PC-9 (cell line): ENCODE results near the gene CHSY1. TPM values are rescaled to one million over a fixed set of nuclear protein-coding genes. Genes with fewer than 3 reads are reported as not detected.

ENCODE experiments used
- BruUV-seq: library from RNA; stranded (reverse); fragments of 400-500 nt; replicated peaks from 2 replicates; lab custom pipeline; 2021; lab: Mats Ljungman, UMichigan
- CTCF ChIA-PET: fragments of 300-600 bp; sonication (Branson Sonifier 250); formaldehyde crosslinking; loops from one replicate; lab custom pipeline; 2022; ENCODE audit warnings: antibody characterized with exemption; lab: Charles Lee
- POLR2A ChIA-PET: fragments of 300-600 bp; sonication (Branson Sonifier 250); formaldehyde crosslinking; loops from one replicate; lab custom pipeline; 2022; ENCODE audit warnings: antibody characterized with exemption; ENCODE audit not compliant: unreplicated experiment; lab: Charles Lee
- DNase-seq, 2 experiments: peaks; one replicate each; pipeline versions ENCODE4 v3.0.0 to v3.0.0-alpha.2; 2015 to 2022; ENCODE audit warnings: mixed read lengths in 1 of 2
- H2AFZ ChIP-seq: fragments of 200-600 bp; sonication (generic); 2 replicates; pipeline ENCODE4 v1.8.1; 2017; ENCODE audit warnings: antibody characterized with exemption
- H3F3A ChIP-seq: fragments of 200-600 bp; sonication (generic); 2 replicates; pipeline ENCODE4 v1.8.1; 2017; ENCODE audit warnings: antibody characterized with exemption, mild to moderate bottlenecking, low read depth; ENCODE audit not compliant: insufficient read depth
- H3K27ac ChIP-seq: fragments of 200-600 bp; sonication (generic); 2 replicates; pipeline ENCODE4 v1.6.1; 2016; ENCODE audit warnings: mixed run types
- H3K27me3 ChIP-seq: fragments of 200-600 bp; sonication (generic); 2 replicates; pipeline ENCODE4 v1.6.1; 2016; ENCODE audit warnings: low read depth, mixed run types; ENCODE audit not compliant: insufficient read depth
- H3K36me3 ChIP-seq: fragments of 200-600 bp; sonication (generic); 2 replicates; pipeline ENCODE4 v1.6.1; 2016; ENCODE audit warnings: low read depth, mixed run types
- H3K4me1 ChIP-seq: fragments of 200-600 bp; sonication (generic); replicated peaks from 2 replicates; pipeline ENCODE4 v1.6.1; 2016; ENCODE audit warnings: mixed run types; ENCODE audit not compliant: insufficient read depth
- H3K4me2 ChIP-seq: fragments of 200-600 bp; sonication (generic); 2 replicates; pipeline ENCODE4 v1.6.1; 2017; ENCODE audit warnings: mixed run types
- H3K4me3 ChIP-seq: fragments of 200-600 bp; sonication (generic); 2 replicates; pipeline ENCODE4 v1.6.1; 2016; ENCODE audit warnings: mixed run types
- H3K79me2 ChIP-seq: fragments of 200-600 bp; sonication (generic); 2 replicates; pipeline ENCODE4 v1.6.1; 2017; ENCODE audit warnings: low read depth, mixed run types
- H3K9me2 ChIP-seq: fragments of 200-600 bp; sonication (generic); 2 replicates; pipeline ENCODE4 v1.8.1; 2017; ENCODE audit warnings: mild to moderate bottlenecking; ENCODE audit not compliant: insufficient read depth
- H3K9me3 ChIP-seq: fragments of 200-600 bp; sonication (generic); 2 replicates; pipeline ENCODE4 v1.8.1; 2016; ENCODE audit warnings: low read depth; ENCODE audit not compliant: insufficient read depth
- H4K20me1 ChIP-seq: fragments of 200-600 bp; sonication (generic); 2 replicates; pipeline ENCODE4 v1.8.1; 2017; ENCODE audit not compliant: insufficient read depth
- EZH2 ChIP-seq: fragments of 200-600 bp; sonication (generic); IDR thresholded peaks from 2 replicates; pipeline ENCODE4 v1.8.0; 2017; ENCODE audit warnings: antibody characterized with exemption, low read depth
- intact Hi-C: fragments of 100-400 bp; cut with micrococcal nuclease; formaldehyde crosslinking; loops from one replicate; pipeline ENCODE4 v1.10.0; 2022; ENCODE audit not compliant: unreplicated experiment
- total RNA-seq: library from RNA; stranded (reverse); gene quantifications from 2 replicates; pipeline ENCODE4 v1.2.3, GENCODE V29; 2021
- TF ChIP-seq, protein P1 (sequence below): fragments of 200-600 bp; sonication (generic); conservative IDR thresholded peaks from 2 replicates; pipeline ENCODE4 v1.6.1; 2017; ENCODE audit warnings: mixed run types, antibody characterized with exemption, mild to moderate bottlenecking, moderate library complexity

The CHSY1 gene
- total RNA-seq, 1 experiment from 2014 or later = 10.7 TPM

DNA sequence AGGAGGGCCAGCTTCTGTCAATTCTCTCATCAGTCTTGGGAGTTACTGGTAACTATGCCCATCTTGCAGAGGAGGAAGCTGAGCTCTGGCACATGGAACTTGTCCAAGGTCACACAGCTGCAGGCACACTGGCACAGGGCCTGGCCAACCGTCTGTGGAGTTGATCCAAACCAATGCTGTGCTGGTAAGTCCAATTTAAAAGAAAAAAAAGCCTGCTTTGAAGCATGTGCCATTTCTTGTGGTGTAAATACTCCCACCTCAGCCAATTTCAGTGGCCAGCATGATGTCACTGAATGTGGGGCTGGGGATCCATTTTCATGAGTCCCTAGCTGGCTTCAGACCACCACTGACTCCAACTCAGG is 83.4 kb downstream of the CHSY1 start:
- no peaks in the 10 kb centered on the region for H3K9me2 ChIP-seq
- no peak overlapping the region for H3K27ac ChIP-seq
- H3K9me3 ChIP-seq = peaks cover 17% of the 10 kb centered on the region; the same call in 1 of the 2 replicates
- ChIA-PET CTCF (no interaction called here), POLR2A (no interaction called here)
- no peak overlapping the region for H3K4me3 ChIP-seq
- H3K36me3 ChIP-seq = no peaks in the 10 kb centered on the region
- peaks cover 11% of the 10 kb centered on the region; the same call in 1 of the 2 replicates for H3K4me1 ChIP-seq
- no TSS peak for BruUV-seq
- peak overlapping the region; percentile 63; the same call in 1 of the 2 replicates for H3K4me2 ChIP-seq
- TF ChIP-seq EZH2 = no peak
- TF ChIP-seq, protein P1, sequence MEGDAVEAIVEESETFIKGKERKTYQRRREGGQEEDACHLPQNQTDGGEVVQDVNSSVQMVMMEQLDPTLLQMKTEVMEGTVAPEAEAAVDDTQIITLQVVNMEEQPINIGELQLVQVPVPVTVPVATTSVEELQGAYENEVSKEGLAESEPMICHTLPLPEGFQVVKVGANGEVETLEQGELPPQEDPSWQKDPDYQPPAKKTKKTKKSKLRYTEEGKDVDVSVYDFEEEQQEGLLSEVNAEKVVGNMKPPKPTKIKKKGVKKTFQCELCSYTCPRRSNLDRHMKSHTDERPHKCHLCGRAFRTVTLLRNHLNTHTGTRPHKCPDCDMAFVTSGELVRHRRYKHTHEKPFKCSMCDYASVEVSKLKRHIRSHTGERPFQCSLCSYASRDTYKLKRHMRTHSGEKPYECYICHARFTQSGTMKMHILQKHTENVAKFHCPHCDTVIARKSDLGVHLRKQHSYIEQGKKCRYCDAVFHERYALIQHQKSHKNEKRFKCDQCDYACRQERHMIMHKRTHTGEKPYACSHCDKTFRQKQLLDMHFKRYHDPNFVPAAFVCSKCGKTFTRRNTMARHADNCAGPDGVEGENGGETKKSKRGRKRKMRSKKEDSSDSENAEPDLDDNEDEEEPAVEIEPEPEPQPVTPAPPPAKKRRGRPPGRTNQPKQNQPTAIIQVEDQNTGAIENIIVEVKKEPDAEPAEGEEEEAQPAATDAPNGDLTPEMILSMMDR = no peak
- H3F3A ChIP-seq = peaks cover 8% of the 10 kb centered on the region; the same call in 1 of the 2 replicates
- no peaks in the 10 kb centered on the region for H3K79me2 ChIP-seq
- intact Hi-C loops = no loop called here
- H4K20me1 ChIP-seq = no peaks in the 10 kb centered on the region
- no peak overlapping the region for H2AFZ ChIP-seq
- DNase-seq = no peak
- no peaks in the 10 kb centered on the region for H3K27me3 ChIP-seq

DNA sequence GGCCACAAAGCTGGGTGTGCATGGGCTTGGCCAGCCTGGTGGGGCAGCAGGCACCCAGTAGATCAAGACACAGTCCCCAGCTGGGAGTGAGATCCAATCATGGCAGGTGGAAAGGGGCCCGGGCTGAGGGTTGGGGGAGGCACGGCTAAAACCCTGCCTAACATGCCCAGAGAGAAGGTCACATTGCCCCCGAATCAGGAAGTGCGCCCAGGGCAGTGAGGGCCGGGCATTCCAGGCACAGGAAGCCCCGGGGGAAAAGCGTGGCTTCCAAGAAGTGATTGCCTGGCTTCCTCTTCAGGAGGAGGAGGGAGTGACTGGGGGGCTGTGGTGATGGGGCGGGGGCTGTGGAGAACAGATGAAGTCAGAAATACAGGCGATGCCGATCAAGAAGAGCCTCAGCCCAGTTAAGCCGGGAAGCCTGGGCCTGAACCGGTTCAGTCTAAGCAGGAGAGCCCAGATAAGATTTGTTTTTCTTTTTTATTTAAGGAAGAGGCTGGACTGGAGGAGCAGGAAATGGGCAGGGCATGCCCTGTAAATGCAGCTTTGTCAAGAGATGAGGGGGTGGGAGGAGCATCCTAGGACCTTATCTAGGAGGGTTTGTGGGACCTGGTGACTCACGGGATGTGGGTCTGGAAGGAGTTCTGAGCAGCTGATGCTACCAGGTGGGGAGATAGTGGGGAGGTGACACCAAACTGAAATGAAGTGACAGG is 83.9 kb downstream of the CHSY1 start:
- Histone ChIP-seq H3K9me3 (peaks cover 17% of the 10 kb centered on the region; the same call in 1 of the 2 replicates), H3K4me1 (peaks cover 11% of the 10 kb centered on the region; the same call in 1 of the 2 replicates), H3K79me2 (no peaks in the 10 kb centered on the region), H3K27me3 (no peaks in the 10 kb centered on the region), H4K20me1 (no peaks in the 10 kb centered on the region), H3K9me2 (no peaks in the 10 kb centered on the region), H2AFZ (peak overlapping the region; percentile 74), H3K36me3 (no peaks in the 10 kb centered on the region), H3F3A (peaks cover 8% of the 10 kb centered on the region; the same call in 1 of the 2 replicates), H3K4me3 (no peak overlapping the region), H3K4me2 (peak overlapping the region; percentile 63), H3K27ac (no peak overlapping the region)
- ChIA-PET CTCF (no interaction called here), POLR2A (no interaction called here)
- TSS peak; percentile 47 for BruUV-seq
- intact Hi-C loops = no loop called here
- TF ChIP-seq EZH2 = no peak
- TF ChIP-seq, protein P1 = no peak
- DNase-seq = peak; percentile 58 to 74

DNA sequence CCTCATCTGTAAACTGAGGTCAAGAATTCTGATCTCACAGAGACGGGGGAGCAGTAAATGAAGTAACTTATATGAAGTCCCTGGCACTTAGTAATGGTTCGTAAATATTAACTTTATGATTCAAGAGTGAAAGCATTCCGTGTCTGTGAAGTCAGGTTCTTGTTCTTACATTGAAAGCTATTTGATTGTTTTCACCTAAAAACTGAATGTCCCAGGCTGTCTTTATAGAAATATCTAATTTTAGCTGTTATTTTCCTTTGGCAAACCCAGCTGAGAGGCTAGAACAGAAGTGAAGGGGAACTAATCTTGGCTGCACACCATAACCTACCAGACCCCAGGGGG is 84.5 kb downstream of the CHSY1 start:
- intact Hi-C loops = no loop called here
- Histone ChIP-seq H3K27ac (no peak overlapping the region), H3K4me2 (peak overlapping the region; percentile 63), H3K27me3 (no peaks in the 10 kb centered on the region), H3K9me3 (peaks cover 17% of the 10 kb centered on the region; the same call in 1 of the 2 replicates), H3K4me3 (no peak overlapping the region), H3K36me3 (no peaks in the 10 kb centered on the region), H3K4me1 (peaks cover 11% of the 10 kb centered on the region; the same call in 1 of the 2 replicates), H2AFZ (peak overlapping the region; percentile 74; the same call in 1 of the 2 replicates), H3F3A (peaks cover 8% of the 10 kb centered on the region; the same call in 1 of the 2 replicates), H4K20me1 (no peaks in the 10 kb centered on the region), H3K9me2 (no peaks in the 10 kb centered on the region), H3K79me2 (no peaks in the 10 kb centered on the region)
- DNase-seq = no peak
- ChIA-PET POLR2A (no interaction called here), CTCF (no interaction called here)
- no TSS peak for BruUV-seq
- TF ChIP-seq EZH2 = no peak
- TF ChIP-seq, protein P1 = no peak
